Upper lobe of left lung (tissue), 6 donors: ENCODE data around the gene MAN1A2. TPM values are rescaled to one million over a fixed set of nuclear protein-coding genes. Genes with fewer than 3 reads are reported as not detected.

Source experiments
- ATAC-seq, 2 donors: fragments of 200-7000 bp; cut with Tn5 transposase; one replicate each; pipeline ENCODE4 v1.9.1; 2022; ENCODE audit warnings: mild to moderate bottlenecking in 2 of 2, moderate library complexity in 2 of 2; ENCODE audit not compliant: low FRiP score in 2 of 2
- DNase-seq, 2 donors: peaks; one replicate each; pipeline ENCODE4 v3.0.0-alpha.2; 2019 to 2020
- H3K27ac ChIP-seq, 4 donors: fragments of 200-600 bp; sonication (generic); one replicate each; pipeline ENCODE4 v1.5.1; 2016 to 2019
- H3K27me3 ChIP-seq, 4 donors: fragments of 200-600 bp; sonication (generic); one replicate each; pipeline ENCODE4 v1.5.1; 2017 to 2019
- H3K36me3 ChIP-seq, 4 donors: fragments of 200-600 bp; sonication (generic); one replicate each; pipeline ENCODE4 v1.5.1; 2016 to 2019
- H3K4me1 ChIP-seq, 4 donors: fragments of 200-600 bp; sonication (generic); one replicate each; pipeline ENCODE4 v1.5.1; 2018 to 2019
- H3K4me3 ChIP-seq, 4 donors: fragments of 200-600 bp; sonication (generic); one replicate each; pipeline ENCODE4 v1.5.1; 2017 to 2019; ENCODE audit warnings: mild to moderate bottlenecking in 2 of 4, moderate library complexity in 1 of 4
- H3K9me3 ChIP-seq, 4 donors: fragments of 200-600 bp; sonication (generic); one replicate each; pipeline ENCODE4 v1.5.1; 2018 to 2019
- CTCF ChIP-seq, 6 experiments: fragments of 450-650 bp in 4 of 6; fragments of 200-600 bp in 2 of 6; sonication (generic) in 2 of 6; IDR thresholded peaks; one replicate each; pipeline ENCODE4 v1.5.1; 2016 to 2019; ENCODE audit warnings: antibody characterized with exemption in 6 of 6
- EP300 ChIP-seq, 4 donors: sonication (generic); formaldehyde crosslinking; IDR thresholded peaks; one replicate each; pipeline ENCODE4 v1.5.1; 2017; ENCODE audit warnings: antibody characterized with exemption in 4 of 4, control low read depth in 2 of 4
- POLR2A ChIP-seq, 4 donors: fragments of 450-650 bp; IDR thresholded peaks; one replicate each; pipeline ENCODE4 v1.5.1; 2016 to 2017; ENCODE audit warnings: antibody characterized with exemption in 4 of 4, mild to moderate bottlenecking in 2 of 4
- POLR2AphosphoS5 ChIP-seq, 2 donors: sonication (generic); formaldehyde crosslinking; IDR thresholded peaks; one replicate each; pipeline ENCODE4 v1.5.1; 2017; ENCODE audit warnings: antibody characterized with exemption in 2 of 2
- WGBS, 2 donors: methylation state at CpG; one replicate each; pipeline ENCODE4 v1.1.5; 2017 to 2018; 5-methylcytosine and 5-hydroxymethylcytosine counted together
- total RNA-seq, 6 donors: library from RNA; depleted of rRNA in 4 of 6; stranded (reverse); fragments of >200 nt in 4 of 6; gene quantifications; one replicate each; pipeline versions ENCODE4 v1.1.0 to v1.2.1, GENCODE V29; 2016 to 2021
- donor health status: DM: no; HTN: no; CAD: no; lungs with moderate emphysema.
- donor health status: DM: no; HTN: yes; CAD: no; lungs with severe emphysema.

MAN1A2 gene
- total RNA-seq, 6 donors from 2014 or later, result 25.5 to 45.2 (median 33.3) TPM

DNA sequence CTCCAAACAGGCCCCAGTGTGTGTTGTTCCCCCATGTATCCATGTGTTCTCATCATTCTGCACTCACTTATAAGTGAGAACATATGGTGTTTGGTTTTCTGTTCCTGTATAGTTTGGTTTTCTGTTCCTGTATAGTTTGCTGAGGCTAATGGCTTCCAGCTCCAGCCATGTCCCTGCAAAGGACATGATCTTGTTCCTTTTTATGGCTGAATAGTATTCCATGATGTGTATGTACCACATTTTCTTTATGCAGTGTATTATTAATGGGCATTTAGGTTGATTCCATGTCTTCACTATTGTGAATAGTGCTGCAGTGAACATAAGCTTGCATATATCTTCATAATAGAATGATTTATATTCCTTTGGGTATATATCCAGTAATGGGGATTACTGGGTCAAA is 111.8 kb downstream of the MAN1A2 start:
- no peak for ATAC-seq

GRCh38 chr1:117481410-117481809 is 114.2 kb downstream of the MAN1A2 start:
- no peak overlapping the region for H3K27ac ChIP-seq
- ATAC-seq (no peak), DNase-seq (no peak)
- H3K9me3 ChIP-seq, result no peaks in the 10 kb centered on the region
- H3K4me1 ChIP-seq, result no peaks in the 10 kb centered on the region
- no peak overlapping the region for H3K4me3 ChIP-seq
- H3K36me3 ChIP-seq, result peaks cover 0 to 8% (median 1%) of the 10 kb centered on the region in 4 donors
- H3K27me3 ChIP-seq, result no peaks in the 10 kb centered on the region
- TF ChIP-seq POLR2AphosphoS5 (IDR thresholded peaks at IDR 0.05) (no peak), POLR2A (IDR thresholded peaks at IDR 0.05) (no peak), CTCF (IDR thresholded peaks at IDR 0.05) (no peak), EP300 (IDR thresholded peaks at IDR 0.05) (no peak)
- WGBS, 2 donors, result 96 to 97% methylated on average over 1 of the region's 1 CpG

More for the DNA sequence above, 111.8 kb downstream of the MAN1A2 start:
- Histone ChIP-seq H3K27ac (no peak overlapping the region), H3K4me3 (no peak overlapping the region), H3K36me3 (peaks cover 0 to 8% (median 1%) of the 10 kb centered on the region in 4 donors), H3K9me3 (no peaks in the 10 kb centered on the region), H3K27me3 (no peaks in the 10 kb centered on the region), H3K4me1 (no peaks in the 10 kb centered on the region)
- TF ChIP-seq EP300 (IDR thresholded peaks at IDR 0.05), result no peak
- no peak for DNase-seq

DNA sequence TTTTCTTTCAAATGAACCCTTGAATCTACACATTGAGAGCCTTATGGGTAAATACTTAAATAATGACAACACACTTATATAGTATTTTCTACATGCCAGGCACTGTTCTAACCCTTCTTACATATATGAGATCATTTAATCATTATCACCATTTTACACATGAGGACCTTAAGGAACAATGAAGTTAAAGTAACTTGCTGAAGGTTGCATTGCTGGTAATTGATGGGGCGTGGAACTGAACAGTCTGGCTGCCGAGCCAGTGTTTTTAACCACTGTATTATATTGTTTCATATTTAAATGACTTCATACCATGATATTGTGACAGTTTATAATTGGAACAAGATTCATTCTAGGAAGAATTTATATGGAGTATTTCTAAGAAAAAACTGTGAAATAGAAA is 126.7 kb downstream of the MAN1A2 start:
- DNase-seq, result no peak
- H3K27me3 ChIP-seq, result no peaks in the 10 kb centered on the region
- WGBS, 2 donors, result 97 to 98% methylated on average over 2 of the region's 2 CpGs
- no peak for ATAC-seq
- peaks cover 0 to 17% (median 0%) of the 10 kb centered on the region in 4 donors for H3K36me3 ChIP-seq
- no peak overlapping the region for H3K27ac ChIP-seq
- no peaks in the 10 kb centered on the region for H3K4me1 ChIP-seq
- no peak overlapping the region for H3K4me3 ChIP-seq
- H3K9me3 ChIP-seq, result no peaks in the 10 kb centered on the region
- no peak for TF ChIP-seq EP300 (IDR thresholded peaks at IDR 0.05)
- no peak for TF ChIP-seq POLR2A (IDR thresholded peaks at IDR 0.05)
- TF ChIP-seq CTCF (IDR thresholded peaks at IDR 0.05), result no peak
- no peak for TF ChIP-seq POLR2AphosphoS5 (IDR thresholded peaks at IDR 0.05)

- WGBS, 2 donors, result 98 to 100% methylated on average over 1 of the region's 1 CpG
- H3K4me3 ChIP-seq, result no peak overlapping the region
- H3K36me3 ChIP-seq, result peaks cover 0 to 17% (median 2%) of the 10 kb centered on the region in 4 donors
- DNase-seq, result no peak
- no peaks in the 10 kb centered on the region for H3K4me1 ChIP-seq
- no peaks in the 10 kb centered on the region for H3K9me3 ChIP-seq
- no peak overlapping the region for H3K27ac ChIP-seq
- ATAC-seq, result no peak
- no peak for TF ChIP-seq POLR2AphosphoS5 (IDR thresholded peaks at IDR 0.05)
- TF ChIP-seq CTCF (IDR thresholded peaks at IDR 0.05), result no peak
- TF ChIP-seq POLR2A (IDR thresholded peaks at IDR 0.05), result no peak
- no peaks in the 10 kb centered on the region for H3K27me3 ChIP-seq
Observed at GRCh38 chr1:117495068-117495467, 127.8 kb downstream of the MAN1A2 start.

- no peak overlapping the region for H3K4me3 ChIP-seq
- 96 to 97% methylated on average over 2 of the region's 2 CpGs for WGBS, 2 donors
- TF ChIP-seq EP300 (IDR thresholded peaks at IDR 0.05) (no peak), POLR2AphosphoS5 (IDR thresholded peaks at IDR 0.05) (no peak), CTCF (IDR thresholded peaks at IDR 0.05) (no peak)
- DNase-seq (no peak), ATAC-seq (no peak)
- no peaks in the 10 kb centered on the region for H3K4me1 ChIP-seq
- H3K27me3 ChIP-seq, result no peaks in the 10 kb centered on the region
- H3K9me3 ChIP-seq, result no peaks in the 10 kb centered on the region
- no peak overlapping the region for H3K27ac ChIP-seq
- peaks cover 0 to 20% (median 5%) of the 10 kb centered on the region in 4 donors for H3K36me3 ChIP-seq
Observed at GRCh38 chr1:117499071-117499470, 131.8 kb downstream of the MAN1A2 start.
